Measurements from ENCODE around the gene DDX27.

DNA sequence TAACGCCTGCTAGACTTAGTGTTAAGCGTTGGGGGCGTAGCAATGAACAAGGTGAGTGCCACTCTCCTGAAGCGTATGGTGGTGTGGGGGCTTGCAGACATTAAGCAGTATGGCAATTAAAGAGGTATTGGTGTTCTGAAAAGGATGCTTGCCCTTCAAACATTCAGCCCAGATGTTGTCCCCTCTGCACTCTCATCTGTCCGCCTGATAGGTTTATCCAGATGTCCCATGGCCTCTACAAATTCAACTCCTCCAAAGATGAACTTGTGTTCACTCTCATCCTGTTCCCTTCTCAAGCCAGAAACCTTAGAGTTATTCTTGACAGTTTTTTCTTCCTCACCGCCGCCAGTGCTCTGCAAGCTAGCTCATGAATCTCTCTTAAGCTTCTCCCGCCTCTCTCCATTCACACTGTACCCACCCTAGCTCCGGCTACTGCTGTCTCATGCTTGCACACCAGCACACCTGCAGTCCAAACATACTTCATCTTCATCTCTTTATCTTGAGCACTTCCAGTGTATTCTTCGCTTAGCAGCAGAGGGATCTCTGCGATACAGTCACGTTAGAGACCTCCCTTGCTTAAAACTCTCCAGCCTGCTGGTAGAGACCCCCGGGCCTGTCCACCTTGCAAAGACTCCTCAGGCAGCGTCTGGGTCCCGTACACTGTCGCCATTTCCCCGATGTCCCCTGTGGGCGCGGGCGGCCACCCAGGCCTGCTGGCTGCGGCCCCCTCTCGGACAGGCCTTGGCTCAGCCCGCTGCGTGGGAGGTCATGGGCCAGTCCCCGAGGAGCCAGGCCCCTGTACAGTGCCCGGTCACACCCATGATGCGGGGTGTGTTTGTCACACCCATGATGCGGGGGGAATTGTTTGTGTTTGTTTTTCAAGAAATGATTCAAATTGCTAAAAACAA lies 962 bp downstream of the DDX27 start:
- TF ChIP-seq CTCF (IDR thresholded peaks at IDR 0.05) (no peak), POLR2A (IDR thresholded peaks at IDR 0.05) (no peak), POLR2AphosphoS5 (IDR thresholded peaks at IDR 0.05) (no peak)

Data from breast epithelium (tissue), 3 donors.